ENCODE results near the gene ST6GALNAC3.

ST6GALNAC3 gene

GRCh38 chr1:76124196-76124595 is 49.6 kb downstream of the ST6GALNAC3 start:
- Histone ChIP-seq H3K79me2 (ENCODE audit: control insufficient read depth, low read length) (no peaks in the 10 kb centered on the region), H3K4me1 (ENCODE audit: control insufficient read depth, low read length) (no peaks in the 10 kb centered on the region), H3F3A (ENCODE audit: control insufficient read depth, insufficient read depth) (no peaks in the 10 kb centered on the region), H3K27me3 (ENCODE audit: control insufficient read depth, low read length) (no peaks in the 10 kb centered on the region), H3K9me3 (ENCODE audit: control insufficient read depth, insufficient read depth, low read length) (no peaks in the 10 kb centered on the region), H3K36me3 (ENCODE audit: control insufficient read depth, low read length) (no peaks in the 10 kb centered on the region), H3K27ac (ENCODE audit: low read depth, low read length) (no peak overlapping the region), H4K20me1 (ENCODE audit: control insufficient read depth, insufficient read depth, low read depth, low read length) (no peaks in the 10 kb centered on the region), H3K4me3 (ENCODE audit: low read length) (no peak overlapping the region), H3K4me2 (ENCODE audit: low read length) (no peak overlapping the region), H3K9me2 (replicated peaks; ENCODE audit: control insufficient read depth, low read length) (no peaks in the 10 kb centered on the region)
- TF ChIP-seq EZH2phosphoT487 (IDR thresholded peaks at IDR 0.05; ENCODE audit: borderline replicate concordance, low read length) (no peak), CTCF (IDR thresholded peaks at IDR 0.05; ENCODE audit: low read depth, low read length, poor library complexity, severe bottlenecking) (no peak)

GRCh38 chr1:76125473-76126219 is 51.1 kb downstream of the ST6GALNAC3 start:
- H4K20me1 ChIP-seq (ENCODE audit: control insufficient read depth, insufficient read depth, low read depth, low read length), result no peaks in the 10 kb centered on the region
- H3K27me3 ChIP-seq (ENCODE audit: control insufficient read depth, low read length), result no peaks in the 10 kb centered on the region
- no peaks in the 10 kb centered on the region for H3K9me2 ChIP-seq (replicated peaks; ENCODE audit: control insufficient read depth, low read length)
- no peaks in the 10 kb centered on the region for H3K9me3 ChIP-seq (ENCODE audit: control insufficient read depth, insufficient read depth, low read length)
- no peak overlapping the region for H3K27ac ChIP-seq (ENCODE audit: low read depth, low read length)
- no peaks in the 10 kb centered on the region for H3K36me3 ChIP-seq (ENCODE audit: control insufficient read depth, low read length)
- no peaks in the 10 kb centered on the region for H3K79me2 ChIP-seq (ENCODE audit: control insufficient read depth, low read length)
- H3F3A ChIP-seq (ENCODE audit: control insufficient read depth, insufficient read depth), result no peaks in the 10 kb centered on the region
- H3K4me3 ChIP-seq (ENCODE audit: low read length), result no peak overlapping the region
- H3K4me2 ChIP-seq (ENCODE audit: low read length), result no peak overlapping the region
- TF ChIP-seq EZH2phosphoT487 (IDR thresholded peaks at IDR 0.05; ENCODE audit: borderline replicate concordance, low read length), result no peak
- no peak for TF ChIP-seq CTCF (IDR thresholded peaks at IDR 0.05; ENCODE audit: low read depth, low read length, poor library complexity, severe bottlenecking)
- H3K4me1 ChIP-seq (ENCODE audit: control insufficient read depth, low read length), result no peaks in the 10 kb centered on the region

- Histone ChIP-seq H3K36me3 (ENCODE audit: control insufficient read depth, low read length) (no peaks in the 10 kb centered on the region), H3K79me2 (ENCODE audit: control insufficient read depth, low read length) (no peaks in the 10 kb centered on the region), H3K9me2 (replicated peaks; ENCODE audit: control insufficient read depth, low read length) (no peaks in the 10 kb centered on the region), H3F3A (ENCODE audit: control insufficient read depth, insufficient read depth) (no peaks in the 10 kb centered on the region), H3K4me2 (ENCODE audit: low read length) (no peak overlapping the region), H4K20me1 (ENCODE audit: control insufficient read depth, insufficient read depth, low read depth, low read length) (no peaks in the 10 kb centered on the region), H3K27ac (ENCODE audit: low read depth, low read length) (no peak overlapping the region), H3K9me3 (ENCODE audit: control insufficient read depth, insufficient read depth, low read length) (no peaks in the 10 kb centered on the region), H3K4me3 (ENCODE audit: low read length) (no peak overlapping the region), H3K4me1 (ENCODE audit: control insufficient read depth, low read length) (no peaks in the 10 kb centered on the region), H3K27me3 (ENCODE audit: control insufficient read depth, low read length) (no peaks in the 10 kb centered on the region)
- TF ChIP-seq CTCF (IDR thresholded peaks at IDR 0.05; ENCODE audit: low read depth, low read length, poor library complexity, severe bottlenecking) (no peak), EZH2phosphoT487 (IDR thresholded peaks at IDR 0.05; ENCODE audit: borderline replicate concordance, low read length) (no peak)
These were observed 53.5 kb downstream of the ST6GALNAC3 start for GRCh38 chr1:76128096-76128495.
